Neural cell (in vitro differentiated cells): ENCODE results near the gene FBXO45.

Source experiments
- EP300 ChIP-seq: fragments of 450-650 bp; conservative IDR thresholded peaks from 2 replicates; pipeline ENCODE4 v1.6.1; 2014; ENCODE audit warnings: antibody characterized with exemption, mild to moderate bottlenecking, moderate library complexity; ENCODE audit not compliant: poor library complexity, severe bottlenecking
- EZH2 ChIP-seq: fragments of 200-600, 300-800 bp; shearing (Covaris generic), sonication (generic); IDR thresholded peaks from 2 replicates; pipeline ENCODE4 v1.6.1; 2014; ENCODE audit warnings: antibody characterized with exemption, low read length, borderline replicate concordance, mild to moderate bottlenecking; ENCODE audit not compliant: insufficient read depth, poor library complexity, severe bottlenecking
- REST ChIP-seq: IDR thresholded peaks from 2 replicates; pipeline ENCODE4 v1.6.1; 2012; ENCODE audit warnings: borderline replicate concordance
- TF ChIP-seq, protein P1 (sequence below): fragments of 450-650 bp; IDR thresholded peaks from 2 replicates; pipeline ENCODE4 v1.5.1; 2014; ENCODE audit warnings: antibody characterized with exemption, mild to moderate bottlenecking, moderate library complexity; ENCODE audit not compliant: poor library complexity, severe bottlenecking

DNA sequence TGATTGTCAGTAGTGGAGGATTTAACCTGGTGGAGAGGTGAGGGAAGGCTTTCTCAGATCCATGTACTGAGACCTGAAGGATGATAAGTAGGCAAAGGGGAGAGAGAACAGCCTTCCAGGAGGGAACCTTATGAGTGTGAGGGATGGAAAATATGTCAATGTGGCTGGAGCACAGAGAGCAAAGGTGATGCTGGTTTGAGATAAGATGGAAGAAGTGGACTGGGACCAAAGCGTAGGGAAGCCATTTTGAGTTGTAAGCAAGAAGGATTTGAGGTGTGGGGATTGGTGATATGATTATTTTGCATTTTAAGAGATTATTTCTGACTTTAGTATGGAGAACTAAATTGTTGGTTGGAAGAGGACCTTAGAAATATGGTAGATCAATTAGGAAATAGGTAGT, 3.9 kb downstream of the FBXO45 start:
- TF ChIP-seq, protein P1, sequence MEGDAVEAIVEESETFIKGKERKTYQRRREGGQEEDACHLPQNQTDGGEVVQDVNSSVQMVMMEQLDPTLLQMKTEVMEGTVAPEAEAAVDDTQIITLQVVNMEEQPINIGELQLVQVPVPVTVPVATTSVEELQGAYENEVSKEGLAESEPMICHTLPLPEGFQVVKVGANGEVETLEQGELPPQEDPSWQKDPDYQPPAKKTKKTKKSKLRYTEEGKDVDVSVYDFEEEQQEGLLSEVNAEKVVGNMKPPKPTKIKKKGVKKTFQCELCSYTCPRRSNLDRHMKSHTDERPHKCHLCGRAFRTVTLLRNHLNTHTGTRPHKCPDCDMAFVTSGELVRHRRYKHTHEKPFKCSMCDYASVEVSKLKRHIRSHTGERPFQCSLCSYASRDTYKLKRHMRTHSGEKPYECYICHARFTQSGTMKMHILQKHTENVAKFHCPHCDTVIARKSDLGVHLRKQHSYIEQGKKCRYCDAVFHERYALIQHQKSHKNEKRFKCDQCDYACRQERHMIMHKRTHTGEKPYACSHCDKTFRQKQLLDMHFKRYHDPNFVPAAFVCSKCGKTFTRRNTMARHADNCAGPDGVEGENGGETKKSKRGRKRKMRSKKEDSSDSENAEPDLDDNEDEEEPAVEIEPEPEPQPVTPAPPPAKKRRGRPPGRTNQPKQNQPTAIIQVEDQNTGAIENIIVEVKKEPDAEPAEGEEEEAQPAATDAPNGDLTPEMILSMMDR = no peak
- TF ChIP-seq EZH2 (no peak), EP300 (no peak), REST (no peak)
